Hematopoietic multipotent progenitor cell (in vitro differentiated cells): ENCODE measurements around the gene OR2AG2. TPM values are rescaled to one million over a fixed set of nuclear protein-coding genes. Genes with fewer than 3 reads are reported as not detected.
"Not testable (repeated sequence)": the region's sequence is repeated elsewhere in the genome, so short reads cannot be mapped to it uniquely, and the experiment has no call there.

Source experiments
- DNase-seq, 3 donors: peaks; one replicate each; pipeline ENCODE4 v3.0.0-alpha.2; 2011 to 2015; ENCODE audit warnings: low read depth in 2 of 3, low spot score in 2 of 3
- total RNA-seq: library from RNA; depleted of rRNA; stranded (reverse); fragments of >200 nt; gene quantifications from one replicate; pipeline ENCODE4 v1.2.3, GENCODE V29; 2012

OR2AG2 gene, protein sequence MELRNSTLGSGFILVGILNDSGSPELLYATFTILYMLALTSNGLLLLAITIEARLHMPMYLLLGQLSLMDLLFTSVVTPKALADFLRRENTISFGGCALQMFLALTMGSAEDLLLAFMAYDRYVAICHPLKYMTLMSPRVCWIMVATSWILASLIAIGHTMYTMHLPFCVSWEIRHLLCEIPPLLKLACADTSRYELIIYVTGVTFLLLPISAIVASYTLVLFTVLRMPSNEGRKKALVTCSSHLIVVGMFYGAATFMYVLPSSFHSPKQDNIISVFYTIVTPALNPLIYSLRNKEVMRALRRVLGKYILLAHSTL
- total RNA-seq: 1.6 TPM

DNA sequence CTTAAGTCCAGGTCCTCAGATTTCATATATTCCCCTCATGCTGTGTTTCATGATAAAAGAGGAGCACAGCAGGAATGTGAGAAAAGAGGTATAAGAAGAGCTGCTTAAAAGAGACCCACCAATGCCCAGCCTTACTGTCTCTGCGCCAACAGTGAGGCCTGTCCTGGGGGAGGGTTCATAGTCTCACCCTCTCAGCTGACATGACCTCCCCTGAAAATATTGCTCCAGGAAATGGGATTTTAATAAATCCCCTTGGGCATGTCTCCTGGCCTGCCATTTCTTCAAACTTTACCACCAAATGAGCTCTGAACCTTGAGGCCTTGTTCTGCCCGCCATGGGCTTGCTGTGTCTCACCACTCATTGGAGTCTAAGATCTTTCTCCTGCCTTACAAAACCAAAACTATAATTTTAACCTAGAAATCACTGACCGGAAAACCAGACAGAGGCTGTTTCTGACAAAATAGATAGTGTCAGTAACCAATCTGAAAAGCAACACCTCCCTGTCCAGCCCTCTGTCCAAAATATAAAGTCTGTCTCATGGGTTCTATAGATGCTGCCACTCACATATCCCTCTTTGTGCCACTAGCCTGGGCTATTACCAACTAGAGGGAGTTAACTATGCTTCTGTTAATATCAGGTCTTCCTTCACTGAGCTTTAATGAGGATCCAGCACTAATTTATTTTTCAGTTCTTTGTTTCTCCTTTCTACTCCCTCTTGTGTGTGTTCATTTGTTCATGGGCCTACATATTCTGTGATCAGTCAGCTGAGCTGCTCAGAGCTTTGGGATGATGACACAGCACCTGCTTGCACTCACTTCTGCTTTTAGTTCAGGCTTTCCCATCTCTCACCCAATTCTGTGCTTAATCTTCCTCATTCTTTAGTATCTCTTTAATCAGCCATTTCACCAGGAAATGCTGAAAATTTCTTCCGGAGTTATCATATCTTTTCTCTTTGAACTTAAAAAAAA lies at the start of gene OR2AG2:
TSS of gene OR2AG2 (minus strand) at position 51 of the 968 bp plus-strand sequence. CDS start 3,019 bp downstream, outside the sequence.
- DNase-seq: peak in 2 of 3 donors; percentile 59 to 81

DNA sequence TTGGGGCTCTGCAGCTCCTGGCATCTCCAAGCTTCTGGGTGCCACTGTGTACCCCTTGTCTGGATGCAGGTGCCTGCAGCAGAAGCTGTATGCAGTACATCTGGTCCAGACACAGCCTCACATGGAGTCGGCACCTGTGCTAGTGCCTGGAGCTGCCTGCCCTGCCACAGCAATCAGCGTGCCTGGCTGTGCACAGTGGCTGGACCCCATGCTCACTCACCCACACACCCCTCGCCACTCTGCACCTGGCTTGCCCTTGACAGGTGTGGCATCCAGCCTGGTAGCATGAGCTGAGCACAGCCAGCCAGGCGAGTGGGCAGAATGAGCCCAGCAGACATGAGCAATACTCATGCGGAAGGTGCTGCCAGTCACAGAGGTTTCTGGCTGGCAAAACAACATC lies 47.2 kb upstream of the OR2AG2 start:
- DNase-seq: no peak

DNA sequence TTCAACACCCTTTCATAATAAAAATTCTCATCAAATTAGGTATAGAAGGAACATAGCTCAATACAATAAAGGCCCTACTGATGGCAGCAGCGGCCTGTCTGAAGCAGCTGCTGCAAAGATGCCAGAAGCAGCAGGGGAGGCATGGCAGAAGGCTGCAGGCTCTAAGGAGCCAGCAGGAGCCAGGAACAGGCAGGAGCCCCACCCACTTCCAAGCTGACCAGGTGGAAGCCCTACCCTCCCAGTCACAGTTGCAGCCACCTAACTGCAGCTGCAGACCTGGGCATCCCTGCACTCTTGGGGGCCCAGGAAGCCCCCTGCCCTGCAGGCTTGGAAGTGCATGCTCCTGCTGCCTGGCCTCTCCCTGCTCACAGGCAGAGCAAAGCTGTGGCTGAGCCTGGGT lies 45.9 kb upstream of the OR2AG2 start:
- no peak for DNase-seq

DNA sequence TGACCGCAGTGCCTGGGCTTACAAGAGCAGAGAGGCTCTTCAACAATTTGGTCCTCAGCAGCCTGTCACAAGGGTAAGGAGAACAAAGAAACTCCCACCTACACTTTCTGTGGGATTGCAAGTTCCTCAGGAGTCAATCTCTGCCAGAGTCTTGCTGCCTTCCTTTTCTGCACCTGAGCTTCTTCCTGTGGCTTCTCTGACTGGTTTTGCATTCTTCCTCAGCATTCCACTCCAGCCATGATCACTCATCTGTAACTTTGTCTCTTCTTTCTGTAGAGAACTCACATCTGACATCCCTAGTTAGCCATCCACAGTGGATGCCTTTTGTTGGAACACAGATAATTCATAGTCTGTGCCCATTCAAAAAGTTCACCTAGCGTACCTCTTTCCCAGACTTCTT lies 41.9 kb upstream of the OR2AG2 start:
- no peak for DNase-seq

DNA sequence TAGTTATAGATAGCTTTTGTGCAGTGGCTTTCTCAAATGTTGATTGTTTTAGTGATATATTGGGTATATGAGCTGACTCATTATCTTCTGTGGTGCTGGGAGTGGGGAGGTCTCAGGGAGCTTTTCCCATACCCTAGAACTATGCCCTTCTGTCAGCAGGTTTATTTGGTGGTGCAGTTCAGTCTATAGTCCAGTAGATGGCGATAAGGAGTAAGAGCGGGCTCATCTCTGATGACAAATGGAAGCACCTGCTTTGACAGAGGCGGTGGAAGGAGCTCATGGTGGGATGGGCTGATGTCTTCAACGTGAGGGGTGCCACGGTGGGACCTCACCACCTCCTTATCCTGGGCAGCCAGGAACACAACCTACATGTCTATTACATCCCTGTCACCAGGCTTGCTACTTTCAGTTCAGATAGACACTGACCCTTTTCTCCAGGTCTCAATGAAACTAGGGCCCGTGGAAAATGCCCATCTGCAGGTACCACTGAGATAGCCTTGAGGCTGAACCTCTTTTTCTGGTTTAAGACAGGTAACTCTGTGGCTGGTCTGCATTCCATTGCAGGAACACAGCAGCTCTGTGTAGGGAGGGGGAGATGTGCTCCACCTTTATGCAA lies 40.7 kb upstream of the OR2AG2 start:
- peak; percentile 23 to 71 (median 29) for DNase-seq

DNA sequence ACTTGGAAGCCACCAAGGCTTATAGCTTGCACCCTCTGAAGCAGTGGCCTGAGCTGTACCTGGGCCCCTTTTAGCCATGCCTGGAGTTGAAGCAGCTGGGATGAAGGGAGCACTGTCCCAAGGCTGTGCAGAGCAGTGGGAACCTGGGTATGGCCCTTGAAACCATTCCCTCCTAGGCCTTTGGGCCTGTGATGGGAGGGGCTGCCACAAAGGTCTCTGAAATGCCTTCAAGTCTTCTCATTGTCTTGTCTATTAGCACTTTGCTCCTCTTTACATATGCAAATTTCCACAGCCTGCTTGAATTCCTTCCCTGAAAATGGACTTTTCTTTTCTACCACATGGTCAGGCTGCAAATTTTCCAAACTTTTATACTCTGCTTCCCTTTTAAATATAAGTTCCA lies 29.3 kb upstream of the OR2AG2 start:
- not testable (repeated sequence) for DNase-seq

DNA sequence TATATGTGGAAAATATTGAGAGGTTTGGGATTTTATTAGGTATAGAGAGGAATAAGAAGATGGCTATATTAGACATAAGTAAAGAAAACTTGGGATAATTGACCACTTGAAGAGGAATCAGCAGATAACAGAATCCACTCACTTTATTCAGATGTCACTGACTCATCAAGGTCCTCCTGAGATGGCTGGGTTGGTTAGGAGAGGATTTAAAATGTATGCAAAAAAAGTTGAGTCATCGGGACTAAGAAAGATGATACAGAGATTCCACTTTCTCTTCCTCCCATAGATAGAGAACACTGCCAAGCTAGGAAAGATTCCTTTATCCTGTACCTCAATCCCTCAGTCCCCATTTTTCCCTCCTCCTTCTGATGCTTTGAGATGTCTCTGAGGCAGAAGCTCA lies 27.6 kb upstream of the OR2AG2 start, which contains the start of gene OR6A2:
TSS of gene OR6A2 (minus strand) at position 288 of the 400 bp plus-strand sequence. CDS start 3,981 bp downstream, outside the sequence.
- no peak for DNase-seq

DNA sequence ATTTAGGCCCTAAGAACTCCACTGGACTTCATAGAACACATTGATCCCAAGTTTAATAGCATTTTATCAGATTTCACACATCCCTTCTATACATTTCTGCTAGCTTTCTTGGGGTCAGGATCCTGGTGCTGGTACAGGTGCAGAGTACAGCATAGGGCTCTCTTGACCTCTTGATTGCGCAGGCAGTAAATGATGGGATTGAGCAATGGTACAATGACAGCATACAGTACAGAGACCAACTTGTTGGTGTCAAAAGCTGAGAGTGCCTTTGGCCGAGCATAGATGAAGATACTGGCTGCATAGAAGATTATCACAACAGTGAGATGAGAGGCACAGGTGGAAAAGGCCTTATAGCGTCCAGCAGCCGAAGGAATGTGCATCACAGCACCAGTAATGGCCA lies 22.9 kb upstream of the OR2AG2 start:
- DNase-seq: no peak

DNA sequence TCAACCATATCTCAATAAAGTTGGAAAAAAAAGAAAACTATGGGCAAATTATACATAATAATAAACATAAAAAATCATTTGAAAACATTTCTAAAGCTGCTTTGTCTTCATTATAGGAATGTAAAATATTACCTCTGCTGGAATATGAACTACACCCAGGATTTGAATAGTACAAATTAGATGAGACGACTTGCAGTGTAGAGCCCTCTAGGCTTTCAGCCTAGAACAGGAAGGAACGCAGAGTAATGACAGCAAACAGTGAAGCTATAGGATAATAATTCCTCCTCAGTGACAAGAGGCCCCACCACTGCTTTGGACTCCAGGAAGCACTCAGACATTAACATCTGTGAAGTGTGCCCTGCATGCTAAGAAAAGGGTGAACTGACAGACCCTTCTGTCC lies 18.8 kb upstream of the OR2AG2 start:
- DNase-seq: no peak

DNA sequence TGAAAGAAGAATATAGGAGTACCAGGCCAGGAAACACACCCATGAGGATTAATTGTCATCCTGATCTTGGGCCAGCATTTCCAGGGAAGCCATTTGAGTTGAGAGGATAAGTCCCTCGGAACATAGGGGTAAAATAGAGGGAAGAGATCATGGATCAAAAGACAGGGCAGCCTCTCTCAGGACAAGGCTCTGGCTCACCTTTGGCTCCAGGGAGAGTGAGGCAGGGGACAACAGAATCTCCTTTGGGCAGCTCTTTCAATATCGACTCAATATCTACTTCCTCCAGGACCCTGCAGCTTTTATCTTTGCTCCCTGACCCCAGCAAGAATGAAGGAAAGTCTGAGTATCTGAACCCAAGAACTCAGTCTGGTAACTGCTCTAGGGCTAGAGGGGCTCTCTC lies 10.9 kb upstream of the OR2AG2 start, which contains the start of gene OR2AG1:
TSS of gene OR2AG1 (plus strand) at position 301 of the 400 bp plus-strand sequence. CDS start 2,018 bp downstream, outside the sequence.
- DNase-seq: no peak

DNA sequence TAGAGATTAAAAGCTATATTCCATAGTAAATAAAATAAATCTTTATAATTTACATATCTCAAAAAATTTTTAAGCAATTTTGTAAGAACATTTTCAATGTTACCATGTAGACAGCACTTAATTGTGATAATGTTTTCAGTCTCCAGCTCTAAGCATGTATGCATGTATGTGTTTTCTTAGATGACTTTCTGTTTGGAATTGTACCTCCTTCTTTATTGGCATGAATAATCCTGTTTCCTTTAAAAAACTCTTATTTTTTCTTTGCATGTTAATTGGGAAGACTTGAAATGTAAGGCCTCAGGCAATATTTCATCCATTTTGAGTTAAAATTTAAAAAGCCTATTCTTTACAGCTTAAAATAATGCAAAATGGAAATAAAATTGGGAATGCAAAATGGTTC lies 9.1 kb upstream of the OR2AG2 start:
- no peak for DNase-seq

DNA sequence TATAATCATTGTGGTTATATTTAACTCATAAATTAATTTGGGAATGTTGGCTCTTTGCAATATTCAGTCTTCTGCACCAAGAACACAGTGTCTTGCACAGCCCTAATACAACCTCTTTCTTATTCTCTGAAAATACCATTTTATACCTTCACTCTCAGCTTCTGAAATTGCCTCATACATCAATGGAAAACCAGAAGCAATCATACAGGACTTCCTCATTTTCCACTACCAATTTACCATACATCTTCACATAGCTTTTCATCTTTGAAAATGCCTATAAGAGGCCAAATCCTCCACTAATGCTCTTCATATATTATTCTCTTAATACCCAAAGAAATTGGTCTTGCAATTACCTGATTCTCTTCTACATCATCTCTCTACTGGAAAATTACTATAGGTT lies 6.7 kb upstream of the OR2AG2 start:
- no peak for DNase-seq

DNA sequence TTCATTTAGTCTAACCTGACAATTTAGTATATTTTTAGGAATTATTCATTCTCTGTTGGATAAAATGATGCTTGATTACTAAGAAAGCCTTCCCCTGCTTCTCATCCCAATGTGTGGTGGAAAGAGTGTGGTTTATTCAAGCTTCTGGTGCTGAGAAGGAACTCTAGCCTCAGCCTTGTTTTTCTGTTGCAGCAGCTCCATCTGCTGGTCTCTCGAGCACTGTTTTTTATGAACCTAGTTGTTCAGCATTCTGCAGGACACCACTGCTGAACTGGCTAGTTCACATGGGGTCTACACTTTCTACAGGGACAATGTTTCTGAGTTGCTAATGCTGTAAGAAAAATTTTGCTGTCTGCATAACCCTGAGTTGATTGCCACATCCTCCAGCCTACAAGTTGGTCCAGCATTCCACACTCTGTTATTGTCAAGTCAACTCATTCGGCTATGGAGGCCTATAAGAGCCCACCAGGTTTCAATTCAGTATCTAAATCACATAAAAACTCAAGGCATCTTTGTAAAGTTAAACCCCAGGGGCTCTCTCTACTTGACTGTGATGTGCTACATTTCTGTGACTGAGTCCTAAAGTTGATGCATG lies 14.3 kb downstream of the OR2AG2 start:
- peak; percentile 33 to 74 (median 65) for DNase-seq

DNA sequence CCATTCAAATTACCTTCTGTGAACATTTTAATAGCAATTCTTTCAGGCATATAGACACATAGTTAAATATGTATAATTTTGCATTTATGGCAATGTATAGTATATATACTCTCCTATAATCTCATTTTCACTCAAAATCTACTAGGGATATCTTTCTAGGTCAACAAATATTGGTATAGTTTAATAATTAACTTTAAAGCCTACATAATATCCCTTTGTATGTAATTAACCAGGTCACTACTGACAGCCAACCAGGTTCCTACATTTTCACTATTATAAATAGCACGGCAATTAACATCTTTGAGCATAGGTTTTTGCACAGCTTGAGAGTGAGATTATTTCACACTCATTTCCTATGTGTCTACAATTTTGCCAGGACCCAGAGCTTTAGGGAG lies 15.8 kb downstream of the OR2AG2 start:
- DNase-seq: no peak

DNA sequence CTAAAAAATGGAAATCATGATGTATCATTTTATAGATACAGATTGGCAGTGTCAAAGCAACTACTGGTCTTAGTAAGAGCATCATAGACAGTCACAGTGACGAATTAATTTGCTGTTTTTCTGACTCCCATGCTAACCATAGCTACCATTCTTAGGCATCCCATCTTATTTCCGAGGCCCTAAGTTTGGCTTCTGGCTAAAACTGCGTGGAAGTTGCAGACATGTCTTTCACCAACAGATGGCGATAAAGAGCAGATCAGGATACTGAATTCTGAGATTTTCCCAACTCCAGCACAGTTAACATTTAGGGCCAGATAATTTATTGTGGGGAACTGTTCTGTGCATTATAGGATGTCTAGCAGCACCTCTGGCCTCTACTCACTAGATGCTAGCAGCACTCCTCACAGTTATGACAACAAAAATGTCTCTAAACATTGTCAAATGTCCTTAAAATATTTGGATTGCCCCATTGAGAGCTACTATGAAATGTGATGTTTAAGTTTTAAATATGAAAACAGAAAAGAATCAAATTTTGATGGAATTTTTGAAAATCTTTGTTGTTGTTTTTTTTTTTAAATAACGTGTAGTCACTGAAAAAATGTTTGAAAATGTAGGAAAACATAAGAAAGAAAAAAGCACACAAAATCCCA lies 16.3 kb downstream of the OR2AG2 start:
- peak in 2 of 3 donors; percentile 49 for DNase-seq

DNA sequence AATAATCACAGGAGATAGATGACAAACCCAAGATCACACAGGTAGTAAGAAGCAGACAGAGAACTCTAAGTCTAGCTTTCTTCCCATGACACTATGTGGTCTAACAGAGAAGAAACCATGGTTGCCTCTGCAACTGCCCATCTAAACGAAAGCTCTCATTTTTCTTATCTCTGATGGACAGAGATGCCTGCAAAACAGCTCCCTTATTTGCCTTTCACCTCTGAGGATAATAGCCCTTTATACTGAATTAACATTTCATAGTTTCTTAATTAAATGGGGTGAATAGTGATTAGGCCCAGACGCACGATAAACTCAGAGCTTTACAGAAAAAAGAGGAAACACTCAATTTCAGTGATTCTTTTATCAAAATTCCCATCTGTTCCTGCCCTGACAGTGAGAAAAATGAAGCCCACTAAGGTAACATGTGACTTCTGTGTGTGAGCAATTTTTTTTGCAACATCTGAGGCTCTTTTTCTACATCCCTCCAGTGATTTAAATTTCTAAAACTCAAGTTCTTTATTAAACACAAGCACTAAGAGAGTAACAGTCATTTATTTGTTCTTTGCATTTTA lies 24.6 kb downstream of the OR2AG2 start:
- DNase-seq: peak in 1 of 3 donors; percentile 40

DNA sequence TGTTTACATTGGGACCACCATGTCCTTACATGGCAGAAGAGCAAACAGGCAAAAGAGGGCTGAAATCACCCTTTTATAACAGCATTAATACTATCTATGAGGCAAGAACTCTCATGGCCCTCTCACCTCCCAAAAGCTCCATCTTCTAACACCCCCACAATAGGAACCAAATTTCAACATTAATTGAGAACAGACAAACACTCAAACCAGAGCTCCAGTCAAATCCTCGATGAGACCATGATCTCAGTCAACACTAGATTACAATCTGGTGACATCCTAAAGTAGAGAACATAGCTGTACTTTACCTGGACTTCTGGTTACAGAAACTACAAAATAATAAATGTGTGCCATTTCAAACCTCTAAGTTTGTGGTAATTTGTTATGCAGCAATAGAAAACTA lies 25.1 kb downstream of the OR2AG2 start:
- DNase-seq: no peak

DNA sequence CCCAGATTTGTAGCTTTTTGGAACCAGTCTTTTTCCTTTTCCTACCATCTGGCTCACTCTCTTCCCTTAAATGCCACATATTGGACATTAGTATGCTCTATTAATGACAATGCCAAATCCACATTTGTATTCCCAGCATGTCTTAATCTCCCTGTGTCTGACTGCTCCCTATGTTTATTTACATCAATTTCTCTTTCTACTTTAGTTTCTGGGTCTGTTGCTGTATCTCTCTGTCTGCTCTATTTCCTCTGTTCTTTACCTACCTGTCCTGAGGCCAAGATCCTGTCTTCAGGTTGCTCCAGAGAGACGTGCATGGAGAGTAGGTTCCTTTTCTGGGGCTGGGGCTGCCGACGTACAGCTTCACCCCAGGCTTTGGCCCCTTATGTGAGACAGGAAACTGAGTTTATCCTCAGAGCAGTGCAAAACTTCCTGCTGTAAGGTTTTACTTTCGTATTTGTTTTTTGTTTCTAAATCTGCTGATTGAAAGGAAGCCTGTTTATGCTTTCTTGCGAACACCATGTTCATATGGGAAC lies 25.6 kb downstream of the OR2AG2 start:
- DNase-seq: peak; percentile 21 to 70 (median 59)

DNA sequence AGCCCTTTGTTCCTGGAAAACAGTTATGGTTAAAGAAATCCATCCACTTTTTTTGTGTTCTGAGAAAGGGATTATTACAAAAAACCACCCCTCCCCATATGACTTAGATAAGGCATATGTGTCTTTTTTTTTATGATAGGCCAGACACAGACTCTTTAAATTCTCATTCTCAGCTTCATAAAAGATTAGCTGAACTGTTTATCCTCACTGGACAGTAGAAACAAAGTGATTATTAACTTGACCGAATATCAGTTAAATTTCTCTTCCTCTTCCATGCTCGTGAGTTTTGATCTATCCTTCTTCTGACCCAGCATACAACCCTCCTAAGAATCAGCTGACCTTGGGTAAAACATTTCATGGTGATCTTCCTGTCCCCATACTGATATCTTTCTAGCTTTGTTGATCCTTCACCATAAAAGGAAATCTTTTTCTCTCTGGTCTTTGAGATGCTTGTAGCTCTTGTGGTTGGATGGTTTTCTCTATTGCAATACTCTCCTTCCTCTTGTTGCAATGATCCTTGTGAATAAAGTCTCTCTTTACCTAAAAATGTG lies 26.2 kb downstream of the OR2AG2 start:
- no peak for DNase-seq
